H7 (cell line): Measurements from ENCODE around the gene CFAP210. TPM values are rescaled to one million over a fixed set of nuclear protein-coding genes. Genes with fewer than 3 reads are reported as not detected.

Source experiments
- total RNA-seq: library from RNA; depleted of rRNA; stranded (reverse); fragments of >200 nt; shearing (Covaris generic); gene quantifications from 2 replicates; pipeline ENCODE4 v1.2.3, GENCODE V29; 2014; rRNA removed

The CFAP210 gene
- total RNA-seq, 1 experiment from 2014 or later: 0.28 TPM

Other genes with a start within 250 kb of the CFAP210 start
- gene BBS5, start 214.9 kb downstream of the CFAP210 start, total RNA-seq: 1.3 and 1.9 TPM in 2 replicates
- gene KLHL41, start 184.7 kb downstream of the CFAP210 start, total RNA-seq: not detected in 2 replicates
- gene FASTKD1, start 120.5 kb downstream of the CFAP210 start, total RNA-seq: 42.1 and 46.0 TPM in 2 replicates
- gene PPIG, start 110.1 kb downstream of the CFAP210 start, total RNA-seq: 25.6 and 44.8 TPM in 2 replicates
- gene PHOSPHO2, start 64 bp upstream of the CFAP210 start, total RNA-seq: 2.4 and 3.8 TPM in 2 replicates
- 52.3 and 57.0 TPM in 2 replicates for gene KLHL23, start 39.4 kb upstream of the CFAP210 start, total RNA-seq
- gene SSB, start 104.5 kb upstream of the CFAP210 start, total RNA-seq: 110 and 169 TPM in 2 replicates
- gene METTL5, start 130.5 kb upstream of the CFAP210 start, total RNA-seq: 61.5 and 80.7 TPM in 2 replicates
- gene UBR3, start 133.0 kb upstream of the CFAP210 start, total RNA-seq: 9.3 and 11.8 TPM in 2 replicates